H1 (cell line): ENCODE data around the gene MYCBPAP. TPM values are rescaled to one million over a fixed set of nuclear protein-coding genes. Genes with fewer than 3 reads are reported as not detected.

Source experiments
- CTCF ChIA-PET: fragments of 300-600 bp; sonication (Branson Sonifier 250); formaldehyde crosslinking; loops from one replicate; lab custom pipeline; 2021; ENCODE audit not compliant: partially characterized antibody; lab: Charles Lee
- POLR2A ChIA-PET: fragments of 300-600 bp; sonication (Branson Sonifier 250); formaldehyde crosslinking; loops from one replicate; lab custom pipeline; 2021; ENCODE audit warnings: inconsistent platforms; ENCODE audit not compliant: partially characterized antibody; lab: Charles Lee
- DNase-seq, 2 experiments: peaks; one replicate each; pipeline versions ENCODE4 v3.0.0 to v3.0.0-alpha.2; 2010 to 2022; ENCODE audit warnings: low spot score in 2 of 2, low read depth in 1 of 2, mixed read lengths in 1 of 2
- FAIRE-seq: peaks from 2 replicates; lab custom pipeline; 2011; peaks lifted over from hg19 to GRCh38; lab: Jason Lieb, UNC
- H2AFZ ChIP-seq: 2 replicates; pipeline ENCODE4 v1.8.1; 2012; ENCODE audit warnings: low read length, inconsistent platforms
- H2AK5ac ChIP-seq: 2 replicates; pipeline ENCODE4 v1.6.1; 2013; ENCODE audit warnings: low read depth, low read length
- H2BK120ac ChIP-seq: replicated peaks from 2 replicates; pipeline ENCODE3; 2013; ENCODE audit warnings: low read depth, low read length, inconsistent platforms
- H2BK12ac ChIP-seq: 2 replicates; pipeline ENCODE4 v1.6.1; 2013; ENCODE audit warnings: low read depth, low read length
- H2BK15ac ChIP-seq: 2 replicates; pipeline ENCODE4 v1.6.1; 2013; ENCODE audit warnings: low read length
- H2BK20ac ChIP-seq: 2 replicates; pipeline ENCODE4 v1.6.1; 2013; ENCODE audit warnings: low read length
- H2BK5ac ChIP-seq: 2 replicates; pipeline ENCODE4 v1.6.1; 2013; ENCODE audit warnings: low read depth, low read length
- H3K14ac ChIP-seq: 2 replicates; pipeline ENCODE4 v1.6.1; 2013; ENCODE audit warnings: inconsistent platforms; ENCODE audit not compliant: insufficient read length
- H3K18ac ChIP-seq: 2 replicates; pipeline ENCODE4 v1.6.1; 2013; ENCODE audit warnings: low read length; ENCODE audit errors: extremely low read depth
- H3K23ac ChIP-seq: 2 replicates; pipeline ENCODE4 v1.6.1; 2013; ENCODE audit warnings: inconsistent platforms; ENCODE audit not compliant: insufficient read length
- H3K23me2 ChIP-seq: 2 replicates; pipeline ENCODE4 v1.6.1; 2013; ENCODE audit warnings: low read depth, low read length
- H3K27ac ChIP-seq: 2 replicates; pipeline ENCODE4 v1.6.1; 2011; ENCODE audit warnings: low read depth, low read length, inconsistent platforms
- H3K27me3 ChIP-seq, 4 experiments: replicated peaks in 1 of 4; 1 replicate in 1 of 4; 2 replicates in 3 of 4; pipeline versions ENCODE4 v1.6.1 to v1.8.1; 2011 to 2013; ENCODE audit warnings: low read length in 3 of 4, mild to moderate bottlenecking in 3 of 4, inconsistent platforms in 2 of 4, mixed read lengths in 2 of 4, moderate library complexity in 1 of 4; ENCODE audit not compliant: control insufficient read depth in 3 of 4, insufficient read depth in 3 of 4; ENCODE audit errors: extremely low read depth in 1 of 4
- H3K36me3 ChIP-seq, 4 experiments: 2 replicates each; pipeline versions ENCODE4 v1.6.1 to v1.8.1; 2011 to 2013; ENCODE audit warnings: mild to moderate bottlenecking in 4 of 4, low read length in 3 of 4, moderate library complexity in 2 of 4, control low read depth in 1 of 4, inconsistent platforms in 1 of 4; ENCODE audit not compliant: insufficient read depth in 4 of 4, control insufficient read depth in 2 of 4
- H3K4ac ChIP-seq: replicated peaks from 2 replicates; pipeline ENCODE3; 2013; ENCODE audit warnings: low read length, low read depth, mixed read lengths, inconsistent platforms; ENCODE audit not compliant: insufficient read length
- H3K4me1 ChIP-seq, 4 experiments: replicated peaks in 1 of 4; 1 replicate in 1 of 4; 2 replicates in 3 of 4; pipeline versions ENCODE4 v1.6.1 to v1.8.1; 2011 to 2013; ENCODE audit warnings: low read length in 3 of 4, inconsistent platforms in 2 of 4, mixed read lengths in 1 of 4; ENCODE audit not compliant: insufficient read depth in 4 of 4, control insufficient read depth in 3 of 4
- H3K4me2 ChIP-seq, 2 experiments: 2 replicates each; pipeline versions ENCODE4 v1.6.1 to v1.8.1; 2011 to 2013; ENCODE audit warnings: low read depth in 2 of 2, low read length in 2 of 2, control low read depth in 1 of 2, inconsistent platforms in 1 of 2, mild to moderate bottlenecking in 1 of 2; ENCODE audit not compliant: insufficient read depth in 1 of 2
- H3K4me3 ChIP-seq, 4 experiments: fragments of 200-600, 300-600 bp in 1 of 4; sonication (generic), shearing (Covaris generic), sonication (Bioruptor Twin) in 1 of 4; 2 replicates each; pipeline versions ENCODE4 v1.5.1 to v1.8.1; 2011 to 2016; ENCODE audit warnings: low read length in 4 of 4, low read depth in 3 of 4, control low read depth in 2 of 4, inconsistent platforms in 2 of 4, mild to moderate bottlenecking in 2 of 4, mixed read lengths in 1 of 4, moderate library complexity in 1 of 4; ENCODE audit not compliant: insufficient read depth in 2 of 4; ENCODE audit errors: extremely low read depth in 1 of 4
- H3K56ac ChIP-seq: replicated peaks from 2 replicates; pipeline ENCODE3; 2013; ENCODE audit warnings: low read depth, mild to moderate bottlenecking, mixed read lengths, low read length, inconsistent platforms; ENCODE audit not compliant: insufficient read length
- H3K79me1 ChIP-seq: 2 replicates; pipeline ENCODE4 v1.6.1; 2013; ENCODE audit warnings: low read depth, low read length, control low read depth
- H3K79me2 ChIP-seq, 2 experiments: 2 replicates each; pipeline versions ENCODE4 v1.6.1 to v1.8.1; 2012 to 2013; ENCODE audit warnings: low read length in 2 of 2, mild to moderate bottlenecking in 2 of 2, inconsistent platforms in 1 of 2; ENCODE audit not compliant: insufficient read depth in 2 of 2, control insufficient read depth in 1 of 2
- H3K9ac ChIP-seq, 4 experiments: replicated peaks in 1 of 4; 1 replicate in 1 of 4; 2 replicates in 3 of 4; pipeline versions ENCODE4 v1.6.1 to v1.8.1; 2011 to 2013; ENCODE audit warnings: low read depth in 3 of 4, low read length in 3 of 4, control low read depth in 2 of 4, mild to moderate bottlenecking in 2 of 4, moderate library complexity in 2 of 4, inconsistent platforms in 1 of 4; ENCODE audit errors: extremely low read depth in 1 of 4
- H3K9me3 ChIP-seq, 2 experiments: 2 replicates each; pipeline versions ENCODE4 v1.6.1 to v1.8.1; 2012 to 2013; ENCODE audit warnings: mild to moderate bottlenecking in 2 of 2, moderate library complexity in 2 of 2, control low read depth in 1 of 2, inconsistent platforms in 1 of 2, low read depth in 1 of 2, low read length in 1 of 2, mixed read lengths in 1 of 2; ENCODE audit not compliant: insufficient read depth in 2 of 2
- H4K20me1 ChIP-seq, 2 experiments: replicated peaks in 1 of 2; 2 replicates each; pipeline versions ENCODE3 to v1.8.1; 2011 to 2013; ENCODE audit warnings: inconsistent platforms in 2 of 2, low read length in 2 of 2, mild to moderate bottlenecking in 1 of 2; ENCODE audit not compliant: insufficient read depth in 2 of 2, control insufficient read depth in 1 of 2
- H4K5ac ChIP-seq: 2 replicates; pipeline ENCODE4 v1.6.1; 2013; ENCODE audit warnings: low read length, low read depth, mixed read lengths, inconsistent platforms; ENCODE audit not compliant: insufficient read length
- H4K8ac ChIP-seq: 2 replicates; pipeline ENCODE4 v1.8.0; 2013; ENCODE audit warnings: mild to moderate bottlenecking, moderate library complexity, low read length, inconsistent platforms; ENCODE audit not compliant: insufficient read depth; ENCODE audit errors: extremely low read depth
- H4K91ac ChIP-seq: replicated peaks from 2 replicates; pipeline ENCODE3; 2013; ENCODE audit warnings: low read length, mixed read lengths, inconsistent platforms; ENCODE audit not compliant: insufficient read length
- ATF3 ChIP-seq: IDR thresholded peaks from 2 replicates; pipeline ENCODE4 v1.6.1; 2011; ENCODE audit warnings: low read depth, mild to moderate bottlenecking, low read length; ENCODE audit not compliant: insufficient read depth
- CEBPB ChIP-seq: IDR thresholded peaks from 2 replicates; pipeline ENCODE4 v1.6.1; 2012; ENCODE audit warnings: low read depth, low read length
- E2F6 ChIP-seq: IDR thresholded peaks from 2 replicates; pipeline ENCODE4 v1.6.1; 2012; ENCODE audit warnings: inconsistent platforms
- MAX ChIP-seq: IDR thresholded peaks from 2 replicates; pipeline ENCODE4 v1.6.1; 2012; ENCODE audit warnings: inconsistent platforms
- POLR2AphosphoS5 ChIP-seq: IDR thresholded peaks from 2 replicates; pipeline ENCODE4 v1.6.1; 2011; ENCODE audit warnings: low read depth, low read length
- SIN3A ChIP-seq, 2 experiments: IDR thresholded peaks in 1 of 2; conservative IDR thresholded peaks in 1 of 2; 2 replicates each; pipeline ENCODE4 v1.6.1; 2011 to 2012; ENCODE audit warnings: low read length in 2 of 2, improper control_type of control experiment in 1 of 2, low read depth in 1 of 2, mild to moderate bottlenecking in 1 of 2
- SIRT6 ChIP-seq: IDR thresholded peaks from one replicate; pipeline ENCODE4 v1.7.1; 2012; ENCODE audit warnings: low read length, inconsistent platforms
- SRF ChIP-seq: IDR thresholded peaks from 2 replicates; pipeline ENCODE4 v1.6.1; 2011; ENCODE audit warnings: mild to moderate bottlenecking, low read depth, low read length, moderate library complexity
- TEAD4 ChIP-seq: IDR thresholded peaks from 2 replicates; pipeline ENCODE4 v1.6.1; 2012; ENCODE audit warnings: low read depth, low read length, inconsistent platforms, mixed read lengths
- WGBS, 2 experiments: shearing (Covaris generic) in 1 of 2; methylation state at CpG; one replicate each; pipeline versions ENCODE4 v1.1.6 to v1.1.7; 2013 to 2015; ENCODE audit warnings: low lambda C conversion rate in 2 of 2, mixed read lengths in 2 of 2, inconsistent platforms in 1 of 2, low coverage in 1 of 2, missing lambda C conversion rate in 1 of 2; ENCODE audit not compliant: insufficient replicate concordance in 2 of 2, insufficient coverage in 1 of 2, insufficient read length in 1 of 2; ENCODE audit errors: extremely low coverage in 1 of 2, missing lambda C conversion rate in 1 of 2; 5-methylcytosine and 5-hydroxymethylcytosine counted together
- polyA plus RNA-seq, 7 experiments: library from polyadenylated mRNA; depleted of rRNA in 3 of 7; stranded (reverse) in 5 of 7; unstranded in 2 of 7; fragments of >200 nt in 5 of 7; fragments of 200-250 nt in 2 of 7; gene quantifications; 1 replicate in 5 of 7; 2 replicates in 1 of 7; 4 replicates in 1 of 7; pipeline versions ENCODE4 v1.2.1 to v1.2.3, GENCODE V29; 2011 to 2013; ENCODE audit warnings: missing spikeins in 2 of 7, mixed read lengths in 2 of 7
- total RNA-seq: library from RNA; stranded (reverse); fragmentation: NEBNext Ultra II Directional; extraction: Animal tissue kit (Norgen Biotek cat#: 25700); gene quantifications from 2 replicates; pipeline ENCODE4 v1.2.1, GENCODE V29; 2021

Gene MYCBPAP
- total and polyA plus RNA-seq, 2 of the 8 experiments (the other 6 are each of a cell fraction or from before 2014, with no cell fraction given), result 0.89 to 3.3 TPM

GRCh38 chr17:50511058-50511457, 2.8 kb downstream of the MYCBPAP start:
- no peak overlapping the region for H2BK15ac ChIP-seq
- H2BK20ac ChIP-seq, result no peak overlapping the region
- CTCF ChIA-PET, result interaction anchor here (1.3 to 3.4 kb wide), 4 partner anchors 8 to 40 kb away, joined by 3 to 10 read pairs (median 4); partner anchors contain the start of gene EPN3
- H3K18ac ChIP-seq, result no peak overlapping the region
- H3K23me2 ChIP-seq, result peaks cover 3% of the 10 kb centered on the region; the same call in 1 of the 2 replicates
- no peak overlapping the region for H3K4me3 ChIP-seq
- no peak overlapping the region for H2AK5ac ChIP-seq
- FAIRE-seq, result no peak
- no peaks in the 10 kb centered on the region; a peak in 1 of 7 replicates for H3K27me3 ChIP-seq
- H3K23ac ChIP-seq, result no peak overlapping the region
- no peak overlapping the region for H4K8ac ChIP-seq
- no peaks in the 10 kb centered on the region for H3K79me1 ChIP-seq
- no peaks in the 10 kb centered on the region for H3K36me3 ChIP-seq
- H3K27ac ChIP-seq, result no peak overlapping the region
- H3K9me3 ChIP-seq, result no peaks in the 10 kb centered on the region
- H4K91ac ChIP-seq, result no peak overlapping the region
- no peak overlapping the region for H3K4ac ChIP-seq
- no peak for TF ChIP-seq MAX
- TF ChIP-seq POLR2AphosphoS5, result no peak
- no peak for TF ChIP-seq SIN3A (conservative IDR thresholded peaks at IDR 0.05 in 1 of 2, IDR thresholded peaks at IDR 0.05 in 1 of 2; ENCODE audit: low read depth in 1 of 2, low read length in 2 of 2)
- TF ChIP-seq E2F6, result no peak
- TF ChIP-seq TEAD4, result no peak
- no peak for TF ChIP-seq SRF
- no peak for TF ChIP-seq SIRT6
- TF ChIP-seq ATF3, result no peak
- no peak for TF ChIP-seq CEBPB
- no peak overlapping the region for H2BK5ac ChIP-seq
- H4K20me1 ChIP-seq, result peaks cover 1 to 3% of the 10 kb centered on the region in 2 experiments
- H3K79me2 ChIP-seq, result no peaks in the 10 kb centered on the region
- no peak overlapping the region for H4K5ac ChIP-seq
- H3K14ac ChIP-seq, result no peak overlapping the region
- no peak overlapping the region for H2BK120ac ChIP-seq
- H3K4me1 ChIP-seq, result peaks cover 0 to 9% (median 4%) of the 10 kb centered on the region in 4 experiments; a peak in 4 of 7 replicates
- POLR2A ChIA-PET, result interaction anchor here (0.6 kb wide), 1 partner anchor 24 kb away, joined by 3 read pairs; no protein-coding TSS in a partner anchor
- WGBS, 2 experiments, result 77% methylated on average over 3 of the region's 3 CpGs; no CpG with 5 or more reads in 1 of the 2 experiments
- no peak overlapping the region for H3K4me2 ChIP-seq
- no peak for DNase-seq
- no peak overlapping the region for H3K9ac ChIP-seq
- H3K56ac ChIP-seq, result no peak overlapping the region
- H2BK12ac ChIP-seq, result no peak overlapping the region
- H2AFZ ChIP-seq, result no peak overlapping the region
